ENCODE data around the gene EGF.
"Not testable (repeated sequence)": the region's sequence is repeated elsewhere in the genome, so short reads cannot be mapped to it uniquely, and the experiment has no call there.

EGF gene

DNA sequence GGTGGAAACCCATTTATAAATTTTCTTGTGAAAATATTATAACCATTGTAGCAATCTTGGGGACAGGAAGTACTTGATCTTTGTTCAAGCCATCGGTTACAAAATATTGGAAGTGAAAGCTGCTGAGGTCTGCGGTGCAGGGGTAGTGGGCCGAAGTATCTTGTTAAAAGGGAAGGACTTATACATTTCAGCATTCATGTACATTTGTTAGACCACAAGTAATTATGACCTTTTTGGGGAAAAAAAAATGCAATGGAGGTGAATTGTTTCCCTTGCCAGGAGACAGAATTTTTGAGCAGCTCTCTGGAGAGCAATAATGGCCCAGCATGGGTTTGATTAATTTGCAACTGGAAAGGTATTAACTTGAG is 121.3 kb downstream of the EGF start:
- no peak for DNase-seq (ENCODE audit: low read depth in 3 of 3)

DNA sequence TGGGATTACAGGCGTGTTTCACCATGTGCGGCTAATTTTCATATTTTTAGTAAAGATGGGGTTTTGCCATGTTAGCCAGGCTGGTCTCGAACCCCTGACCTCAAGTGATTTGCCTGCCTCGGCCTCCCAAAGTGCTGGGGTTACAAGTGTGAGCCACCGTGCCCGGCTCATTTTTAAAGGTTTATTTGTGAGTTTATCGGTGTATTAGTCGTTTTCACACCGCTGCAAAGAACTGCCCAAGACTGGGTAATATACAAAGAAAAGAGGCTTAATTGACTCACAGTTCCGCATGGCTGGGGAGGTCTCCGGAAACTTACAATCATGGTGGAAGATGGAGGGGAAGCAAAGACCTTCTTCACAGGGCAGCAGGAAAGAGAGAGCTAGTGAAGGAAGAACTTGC is 126.5 kb downstream of the EGF start:
- DNase-seq (ENCODE audit: low read depth in 3 of 3), result not testable (repeated sequence)

- no peak for DNase-seq (ENCODE audit: low read depth in 3 of 3)
Observed at GRCh38 chr4:110041735-110042134, 129.1 kb downstream of the EGF start.

DNA sequence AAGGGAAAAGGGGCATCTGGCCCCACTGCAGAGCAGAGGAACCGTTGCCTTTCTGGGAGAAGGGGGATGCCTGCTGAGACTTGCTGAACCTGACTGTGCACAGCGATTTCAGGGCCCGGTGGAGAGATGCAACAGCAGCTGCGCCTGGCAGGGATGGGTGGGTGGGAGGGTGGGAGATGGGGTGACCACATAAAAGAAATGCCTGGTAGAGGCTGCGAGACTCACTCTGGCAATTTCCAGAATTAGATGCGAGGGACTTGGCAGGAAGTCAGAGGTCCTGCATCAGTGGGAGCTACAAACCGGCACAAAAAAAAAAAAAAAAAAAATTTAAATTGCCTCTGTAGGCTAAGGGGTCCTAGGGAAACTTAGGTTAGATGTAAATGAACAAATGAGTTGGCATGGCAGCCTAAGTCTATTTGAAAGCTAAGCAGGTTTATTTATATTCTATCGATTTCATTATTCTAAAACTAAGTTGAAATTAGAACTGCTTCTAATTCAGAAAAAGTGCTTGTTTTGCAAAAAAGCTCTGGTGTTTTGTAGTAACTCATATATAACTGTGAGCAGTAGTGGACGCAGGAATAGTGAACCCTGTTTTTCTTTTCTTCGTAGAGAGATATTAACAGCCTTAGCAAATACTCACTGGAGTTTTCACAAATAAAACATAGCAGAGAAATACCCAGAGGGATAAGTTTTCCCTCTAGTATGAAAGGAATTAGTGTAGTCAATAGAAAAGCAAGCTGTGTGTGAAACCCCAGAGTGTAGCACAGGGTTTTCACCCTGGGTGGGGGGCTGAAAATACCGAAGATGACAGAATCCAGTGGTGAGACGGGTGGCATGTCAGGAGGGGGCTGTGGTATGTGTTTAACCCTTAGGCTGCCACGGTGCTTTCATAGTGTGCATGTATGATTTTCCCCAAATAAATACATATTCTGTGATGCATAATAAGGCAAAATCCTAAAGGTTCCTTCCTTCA is 130.1 kb downstream of the EGF start:
- no peak for DNase-seq (ENCODE audit: low read depth in 3 of 3)

DNA sequence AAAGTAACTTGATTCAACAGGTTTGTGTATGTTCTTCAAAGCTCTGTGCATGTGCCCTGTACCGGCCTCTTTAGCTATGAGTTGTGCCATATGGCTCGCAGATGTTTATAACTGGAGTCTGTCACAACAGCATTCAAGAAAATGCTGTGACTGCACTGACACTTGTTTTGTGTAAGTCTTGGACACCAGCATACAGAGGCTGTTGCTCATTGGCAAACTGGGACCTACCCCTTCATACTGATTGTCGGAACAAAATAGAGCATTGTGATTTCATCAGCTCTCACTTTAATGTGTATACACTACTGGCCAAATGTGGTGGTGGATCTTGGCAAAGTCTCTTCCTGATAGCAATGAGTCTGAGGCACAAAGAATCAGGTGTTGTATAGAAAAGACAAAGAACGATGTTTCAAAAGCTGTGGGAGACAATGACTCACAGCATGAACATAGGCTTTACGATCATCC is 133.9 kb downstream of the EGF start:
- no peak for DNase-seq (ENCODE audit: low read depth in 3 of 3)

DNA sequence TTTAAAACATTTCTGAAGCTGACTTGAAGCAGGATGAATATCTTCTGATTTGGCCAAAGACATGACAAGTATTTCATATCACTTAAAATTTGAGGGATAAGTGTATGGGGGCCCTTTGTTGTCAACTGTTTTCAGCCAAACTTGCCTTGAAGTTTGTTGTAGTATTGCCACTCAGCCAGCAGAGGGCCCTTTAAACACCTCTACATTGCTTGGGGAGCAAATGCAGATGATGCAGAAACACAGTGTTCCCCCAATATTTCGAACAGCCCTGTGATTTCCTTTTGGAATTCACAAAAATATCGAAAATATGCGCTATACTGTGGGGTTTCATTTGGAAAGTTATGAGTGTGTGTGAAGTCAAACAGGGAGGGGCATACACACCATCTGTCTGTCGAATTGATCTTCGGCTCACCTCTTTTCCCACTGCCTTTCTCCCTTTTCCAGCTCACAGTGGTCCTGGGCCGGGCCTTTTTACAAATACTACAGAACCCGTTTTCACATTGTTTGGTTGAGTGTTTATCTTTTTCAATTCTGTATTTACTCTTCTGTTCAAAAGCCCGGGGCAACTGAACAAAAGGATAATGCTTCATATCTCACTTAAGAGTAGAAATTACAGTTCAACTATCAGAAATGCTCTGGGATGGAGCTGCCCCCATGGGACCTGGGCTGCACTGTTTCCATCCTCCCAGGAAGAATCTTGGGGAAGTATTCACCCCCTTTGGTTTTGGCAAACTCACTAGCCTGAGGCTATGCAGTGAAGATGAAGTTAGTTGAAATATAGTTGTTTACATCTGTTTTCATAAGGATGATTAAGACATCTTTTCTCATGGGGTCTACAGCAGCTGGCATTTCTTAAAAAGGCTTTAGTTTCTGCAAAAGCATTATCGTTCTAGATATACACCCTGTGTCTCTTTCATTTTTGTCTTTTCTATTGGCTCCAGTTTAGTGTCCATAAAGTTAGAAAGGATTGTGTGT is 137.6 kb downstream of the EGF start:
- DNase-seq (ENCODE audit: low read depth in 3 of 3), result peak in 2 of 3 experiments; percentile 20 to 32

GRCh38 chr4:110055158-110055768 is 142.6 kb downstream of the EGF start:
- DNase-seq (ENCODE audit: low read depth in 3 of 3), result no peak

DNA sequence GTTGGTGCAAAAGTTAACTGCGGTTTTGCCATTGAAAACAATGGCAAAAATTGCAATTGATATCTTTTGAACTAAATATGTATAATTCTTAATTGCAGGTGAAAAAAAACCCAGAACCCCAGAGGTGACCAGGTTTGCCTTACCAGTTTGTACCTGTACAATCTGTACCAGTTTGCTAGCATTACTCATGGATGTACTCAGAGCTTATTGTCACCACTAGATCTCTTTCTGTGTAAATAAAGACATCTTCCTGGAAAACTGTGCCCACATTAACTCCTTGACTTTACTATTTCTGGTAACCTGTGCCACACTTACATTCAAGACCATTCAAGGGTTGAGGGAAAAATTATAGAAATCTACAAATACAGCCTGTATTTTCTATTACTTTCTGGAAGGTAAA is 146.0 kb downstream of the EGF start:
- DNase-seq (ENCODE audit: low read depth in 3 of 3), result no peak

DNA sequence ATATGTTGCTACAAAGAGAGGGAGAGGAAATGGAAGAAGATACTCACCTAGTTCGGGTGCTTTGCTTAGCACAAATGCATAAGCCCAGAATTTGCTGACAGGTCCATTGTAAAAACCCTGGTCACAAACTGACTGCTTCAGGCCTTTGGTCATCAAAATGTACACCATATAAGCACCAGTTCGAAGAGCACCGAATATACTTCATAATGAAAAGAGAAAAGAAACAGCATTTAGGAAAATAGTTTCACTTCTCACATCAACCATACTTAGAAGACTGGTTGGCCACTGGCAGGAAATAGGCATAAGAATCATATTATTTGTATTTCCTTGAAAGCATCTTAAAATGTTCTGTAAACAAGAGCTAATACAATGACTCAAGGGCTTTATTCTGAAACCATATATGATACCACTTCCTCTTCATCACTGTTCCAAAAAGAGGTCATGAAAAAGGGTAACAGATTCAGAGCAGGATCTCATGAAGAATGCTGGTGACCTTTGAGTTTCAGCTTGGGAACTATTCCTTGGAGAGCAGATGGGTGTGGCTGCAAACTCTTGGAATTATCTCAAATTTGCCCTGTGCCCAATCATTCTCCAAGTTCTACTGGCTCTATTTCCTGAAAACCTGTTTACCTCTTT is 147.0 kb downstream of the EGF start:
- no peak for DNase-seq (ENCODE audit: low read depth in 3 of 3)

GRCh38 chr4:110061076-110061475 is 148.4 kb downstream of the EGF start:
- no peak for DNase-seq (ENCODE audit: low read depth in 3 of 3)
